GM23338 (cell line): Measurements from ENCODE around the gene GAL3ST1.

ENCODE experiments used
- CREB1 ChIP-seq: fragments of 250-450 bp; sonication (Bioruptor Pico); IDR thresholded peaks from 2 replicates; pipeline ENCODE4 v1.5.0; 2020; ENCODE audit warnings: low read depth, mild to moderate bottlenecking, moderate library complexity
- CTCF ChIP-seq, 2 experiments: fragments of 200-600 bp in 1 of 2; sonication (generic) in 1 of 2; conservative IDR thresholded peaks; 2 replicates each; pipeline versions ENCODE4 v1.5.1 to v1.6.1; 2016 to 2017; ENCODE audit warnings: antibody characterized with exemption in 2 of 2, low read depth in 2 of 2, mild to moderate bottlenecking in 2 of 2, moderate library complexity in 1 of 2
- EZH2 ChIP-seq: fragments of 200-600 bp; sonication (generic); IDR thresholded peaks from one replicate; pipeline ENCODE4 v1.8.0; 2017; ENCODE audit warnings: antibody characterized with exemption, mild to moderate bottlenecking, low read depth; ENCODE audit not compliant: unreplicated experiment
- EZH2phosphoT487 ChIP-seq: fragments of 200-600 bp; sonication (generic); IDR thresholded peaks from one replicate; pipeline ENCODE4 v1.8.1; 2018; ENCODE audit warnings: antibody characterized with exemption; ENCODE audit not compliant: unreplicated experiment
- NANOG ChIP-seq: IDR thresholded peaks from 2 replicates; pipeline ENCODE4 v1.6.1; 2016; ENCODE audit warnings: antibody characterized with exemption, borderline replicate concordance
- POLR2AphosphoS5 ChIP-seq: IDR thresholded peaks from 2 replicates; pipeline ENCODE4 v1.6.1; 2016; ENCODE audit warnings: antibody characterized with exemption, low read depth
- ZNF114 ChIP-seq: fragments of 250-450 bp; sonication (Bioruptor Pico); IDR thresholded peaks from 2 replicates; pipeline ENCODE4 v1.5.0; 2020; ENCODE audit warnings: mild to moderate bottlenecking, moderate library complexity

GRCh38 chr22:30591588-30592359, 17.3 kb upstream of the GAL3ST1 start, which contains the start of gene PES1:
- TF ChIP-seq POLR2AphosphoS5: peak; percentile 72
- TF ChIP-seq EZH2phosphoT487: no peak
- no peak for TF ChIP-seq NANOG
- TF ChIP-seq CREB1 (CRISPR knock-in tag): peak; percentile 98
- no peak for TF ChIP-seq CTCF (conservative IDR thresholded peaks at IDR 0.05; ENCODE audit: low read depth in 2 of 2)
- TF ChIP-seq ZNF114 (CRISPR knock-in tag): no peak
- TF ChIP-seq EZH2: no peak
